Liver (tissue), 9 donors: Measurements from ENCODE around the gene PDGFD. TPM values are rescaled to one million over a fixed set of nuclear protein-coding genes. Genes with fewer than 3 reads are reported as not detected.

ENCODE experiments used
- DNase-seq: peaks from one replicate; pipeline ENCODE4 v3.0.0-alpha.2; 2017; ENCODE audit warnings: low spot score
- H3K27ac ChIP-seq, 2 donors: one replicate each; pipeline ENCODE4 v1.7.0; 2013; ENCODE audit warnings: inconsistent platforms in 2 of 2, low read length in 2 of 2, control low read depth in 1 of 2, low read depth in 1 of 2, mild to moderate bottlenecking in 1 of 2
- H3K27me3 ChIP-seq, 4 donors: one replicate each; pipeline versions ENCODE4 v1.6.1 to v1.7.0; 2013; ENCODE audit warnings: low read length in 3 of 4, inconsistent platforms in 1 of 4, mild to moderate bottlenecking in 1 of 4, moderate library complexity in 1 of 4; ENCODE audit not compliant: control insufficient read depth in 4 of 4, insufficient read depth in 4 of 4
- H3K36me3 ChIP-seq, 4 donors: one replicate each; pipeline versions ENCODE4 v1.6.1 to v1.7.0; 2013; ENCODE audit warnings: low read length in 3 of 4, mild to moderate bottlenecking in 3 of 4, low read depth in 1 of 4, moderate library complexity in 1 of 4; ENCODE audit not compliant: control insufficient read depth in 4 of 4, insufficient read depth in 3 of 4
- H3K4me1 ChIP-seq, 4 donors: one replicate each; pipeline versions ENCODE4 v1.6.1 to v1.7.0; 2013; ENCODE audit warnings: low read length in 3 of 4, mild to moderate bottlenecking in 3 of 4, moderate library complexity in 1 of 4; ENCODE audit not compliant: control insufficient read depth in 4 of 4, insufficient read depth in 4 of 4
- H3K4me3 ChIP-seq, 3 donors: one replicate each; pipeline versions ENCODE4 v1.6.1 to v1.7.0; 2013; ENCODE audit warnings: low read length in 3 of 3, control low read depth in 1 of 3, low read depth in 1 of 3, mild to moderate bottlenecking in 1 of 3
- H3K9ac ChIP-seq, 2 donors: one replicate each; pipeline ENCODE4 v1.7.0; 2013; ENCODE audit warnings: low read length in 2 of 2, mild to moderate bottlenecking in 2 of 2, moderate library complexity in 2 of 2, control low read depth in 1 of 2, low read depth in 1 of 2
- H3K9me3 ChIP-seq, 4 donors: one replicate each; pipeline versions ENCODE4 v1.6.1 to v1.7.0; 2013; ENCODE audit warnings: low read length in 3 of 4; ENCODE audit not compliant: control insufficient read depth in 4 of 4
- ATF3 ChIP-seq: IDR thresholded peaks from 2 replicates; pipeline ENCODE4 v1.6.1; 2016; ENCODE audit warnings: antibody characterized with exemption
- CTCF ChIP-seq: fragments of 150-350 bp; IDR thresholded peaks from 2 replicates; pipeline ENCODE4 v1.5.1; 2017; ENCODE audit warnings: improper control_type of control experiment, low read depth, low read length; ENCODE audit not compliant: missing input control
- EGR1 ChIP-seq, 2 donors: IDR thresholded peaks; 2 replicates each; pipeline ENCODE4 v1.6.1; 2016 to 2018; ENCODE audit warnings: antibody characterized with exemption in 2 of 2, low read depth in 2 of 2
- FOXA1 ChIP-seq: IDR thresholded peaks from 2 replicates; pipeline ENCODE4 v1.6.1; 2016; ENCODE audit warnings: antibody characterized with exemption
- FOXA2 ChIP-seq: IDR thresholded peaks from 2 replicates; pipeline ENCODE4 v1.6.1; 2016; ENCODE audit warnings: antibody characterized with exemption
- GABPA ChIP-seq, 2 donors: IDR thresholded peaks in 1 of 2; conservative IDR thresholded peaks in 1 of 2; 2 replicates each; pipeline ENCODE4 v1.6.1; 2016; ENCODE audit warnings: antibody characterized with exemption in 2 of 2, mild to moderate bottlenecking in 1 of 2, moderate library complexity in 1 of 2
- HNF4A ChIP-seq, 2 donors: conservative IDR thresholded peaks; 2 replicates each; pipeline ENCODE4 v1.6.1; 2016; ENCODE audit warnings: antibody characterized with exemption in 2 of 2, mild to moderate bottlenecking in 2 of 2
- HNF4G ChIP-seq: IDR thresholded peaks from 2 replicates; pipeline ENCODE4 v1.6.1; 2016; ENCODE audit warnings: antibody characterized with exemption
- JUND ChIP-seq, 2 donors: IDR thresholded peaks; 2 replicates each; pipeline ENCODE4 v1.6.1; 2016; ENCODE audit warnings: antibody characterized with exemption in 2 of 2
- MAX ChIP-seq: IDR thresholded peaks from 2 replicates; pipeline ENCODE4 v1.6.1; 2016; ENCODE audit warnings: antibody characterized with exemption
- NR2F2 ChIP-seq: IDR thresholded peaks from 2 replicates; pipeline ENCODE4 v1.6.1; 2016; ENCODE audit warnings: antibody characterized with exemption
- RAD21 ChIP-seq, 2 donors: IDR thresholded peaks; 2 replicates each; pipeline ENCODE4 v1.6.1; 2016; ENCODE audit warnings: antibody characterized with exemption in 2 of 2, mild to moderate bottlenecking in 2 of 2
- REST ChIP-seq: IDR thresholded peaks from 2 replicates; pipeline ENCODE4 v1.6.1; 2016; ENCODE audit warnings: antibody characterized with exemption, mild to moderate bottlenecking
- SP1 ChIP-seq: IDR thresholded peaks from 2 replicates; pipeline ENCODE4 v1.6.1; 2018; ENCODE audit warnings: antibody characterized with exemption, mild to moderate bottlenecking
- TAF1 ChIP-seq: conservative IDR thresholded peaks from 2 replicates; pipeline ENCODE4 v1.6.1; 2016; ENCODE audit warnings: antibody characterized with exemption, mild to moderate bottlenecking
- YY1 ChIP-seq: IDR thresholded peaks from 2 replicates; pipeline ENCODE4 v1.6.1; 2016; ENCODE audit warnings: antibody characterized with exemption, mild to moderate bottlenecking
- ZBTB33 ChIP-seq: IDR thresholded peaks from 2 replicates; pipeline ENCODE4 v1.6.1; 2016; ENCODE audit warnings: antibody characterized with exemption
- polyA plus RNA-seq, 2 donors: library from polyadenylated mRNA; stranded (reverse) in 1 of 2; unstranded in 1 of 2; fragments of 200-250 nt in 1 of 2; fragments of >200 nt in 1 of 2; fragmentation: Nextera tagmentation in 1 of 2; extraction: Ambion mirVana in 1 of 2; gene quantifications; one replicate each; pipeline versions ENCODE4 v1.2.1 to v1.2.3, GENCODE V29; 2013 to 2015
- total RNA-seq, 2 donors: library from RNA; depleted of rRNA; stranded (reverse); fragments of >200 nt; gene quantifications; one replicate each; pipeline ENCODE4 v1.2.3, GENCODE V29; 2014
- donor health status: healthy.
- donor health status: healthy.
- donor health status: healthy.
- donor health status: healthy.
- donor health status: healthy.

The PDGFD gene
- total and polyA plus RNA-seq, 4 donors = 1.0 to 3.3 (median 2.1) TPM

- no peak overlapping the region for H3K4me3 ChIP-seq
- H3K9ac ChIP-seq = no peak overlapping the region
- TF ChIP-seq JUND (IDR thresholded peaks at IDR 0.05) (no peak), SP1 (no peak), ZBTB33 (no peak), CTCF (no peak), TAF1 (no peak), ATF3 (no peak), YY1 (no peak), MAX (no peak), EGR1 (IDR thresholded peaks at IDR 0.05; ENCODE audit: low read depth in 2 of 2) (no peak), HNF4A (conservative IDR thresholded peaks at IDR 0.05) (no peak), NR2F2 (no peak), GABPA (IDR thresholded peaks at IDR 0.05 in 1 of 2, conservative IDR thresholded peaks at IDR 0.05 in 1 of 2) (no peak), FOXA1 (no peak), RAD21 (IDR thresholded peaks at IDR 0.05) (no peak), HNF4G (no peak), FOXA2 (no peak), REST (no peak)
- no peak for DNase-seq
- no peaks in the 10 kb centered on the region for H3K4me1 ChIP-seq
- peaks cover 0 to 4% (median 0%) of the 10 kb centered on the region in 4 donors for H3K9me3 ChIP-seq
- no peaks in the 10 kb centered on the region for H3K36me3 ChIP-seq
- no peaks in the 10 kb centered on the region for H3K27me3 ChIP-seq
- H3K27ac ChIP-seq = no peak overlapping the region
Measured at GRCh38 chr11:104205838-104206237, 41.9 kb upstream of the PDGFD start.

- H3K4me3 ChIP-seq = no peak overlapping the region
- H3K9ac ChIP-seq = no peak overlapping the region
- no peaks in the 10 kb centered on the region for H3K36me3 ChIP-seq
- no peaks in the 10 kb centered on the region for H3K9me3 ChIP-seq
- H3K27ac ChIP-seq = no peak overlapping the region
- no peaks in the 10 kb centered on the region for H3K4me1 ChIP-seq
- no peaks in the 10 kb centered on the region for H3K27me3 ChIP-seq
- DNase-seq = no peak
- TF ChIP-seq NR2F2 (no peak), REST (no peak), JUND (IDR thresholded peaks at IDR 0.05) (no peak), ZBTB33 (no peak), RAD21 (IDR thresholded peaks at IDR 0.05) (no peak), CTCF (no peak), FOXA1 (no peak)
Measured at GRCh38 chr11:104200688-104201087, 36.7 kb upstream of the PDGFD start.
